Panc1 (cell line): ENCODE results near the gene ATXN1. TPM values are rescaled to one million over a fixed set of nuclear protein-coding genes. Genes with fewer than 3 reads are reported as not detected.

Experiments
- ATAC-seq: fragments of 200-7000 bp; cut with Tn5 transposase; 2 replicates; pipeline ENCODE4 v1.9.1; 2020; ENCODE audit warnings: mild to moderate bottlenecking, moderate library complexity
- BruUV-seq: library from RNA; stranded (reverse); fragments of 400-500 nt; replicated peaks from 2 replicates; lab custom pipeline; 2021; lab: Mats Ljungman, UMichigan
- CTCF ChIA-PET: fragments of 300-600 bp; sonication (Branson Sonifier 250); formaldehyde crosslinking; loops from one replicate; lab custom pipeline; 2022; ENCODE audit warnings: antibody characterized with exemption; lab: Charles Lee
- POLR2A ChIA-PET: fragments of 300-600 bp; sonication (Branson Sonifier 250); formaldehyde crosslinking; loops from one replicate; lab custom pipeline; 2022; ENCODE audit warnings: antibody characterized with exemption; lab: Charles Lee
- DNase-seq: peaks from one replicate; pipeline ENCODE4 v3.0.0-alpha.2; 2010; ENCODE audit warnings: low read depth, low spot score
- H3K27ac ChIP-seq: 2 replicates; pipeline ENCODE4 v1.5.1; 2011; ENCODE audit warnings: mild to moderate bottlenecking, low read length, inconsistent platforms
- H3K27me3 ChIP-seq: fragments of 200-500 bp; sonication (Bioruptor generic); 2 replicates; pipeline ENCODE4 v1.6.0; 2014; ENCODE audit warnings: low read length, inconsistent platforms; ENCODE audit not compliant: control insufficient read depth, insufficient read depth
- H3K36me3 ChIP-seq: fragments of 200-500 bp; sonication (Bioruptor generic); 2 replicates; pipeline ENCODE4 v1.5.1; 2014; ENCODE audit warnings: inconsistent platforms, mild to moderate bottlenecking, low read length, moderate library complexity; ENCODE audit not compliant: control insufficient read depth, insufficient read depth
- H3K4me1 ChIP-seq: 2 replicates; pipeline ENCODE4 v1.5.1; 2011; ENCODE audit warnings: inconsistent platforms, mild to moderate bottlenecking, low read length, moderate library complexity; ENCODE audit not compliant: control insufficient read depth, insufficient read depth
- H3K4me3 ChIP-seq, 2 experiments: 2 replicates each; pipeline ENCODE4 v1.5.1; 2011 to 2012; ENCODE audit warnings: low read depth in 2 of 2, low read length in 2 of 2, mild to moderate bottlenecking in 2 of 2, inconsistent platforms in 1 of 2, moderate library complexity in 1 of 2
- H3K9me3 ChIP-seq: fragments of 200-500 bp; sonication (Bioruptor generic); 2 replicates; pipeline ENCODE4 v1.5.1; 2014; ENCODE audit warnings: low read depth, mild to moderate bottlenecking, inconsistent platforms, low read length, moderate library complexity; ENCODE audit not compliant: control insufficient read depth, insufficient read depth
- CTCF ChIP-seq: fragments of 450-650 bp; IDR thresholded peaks from 2 replicates; pipeline ENCODE4 v1.5.1; 2017; ENCODE audit warnings: mild to moderate bottlenecking
- POLR2AphosphoS5 ChIP-seq: IDR thresholded peaks from 2 replicates; pipeline ENCODE4 v1.6.1; 2012; ENCODE audit warnings: mild to moderate bottlenecking, low read depth, low read length, moderate library complexity
- SIN3A ChIP-seq: IDR thresholded peaks from 2 replicates; pipeline ENCODE4 v1.6.1; 2012; ENCODE audit warnings: low read depth, mild to moderate bottlenecking, low read length, moderate library complexity, borderline replicate concordance; ENCODE audit not compliant: insufficient read depth
- TCF7L2 ChIP-seq: IDR thresholded peaks from 2 replicates; pipeline ENCODE4 v1.6.1; 2011; ENCODE audit warnings: mild to moderate bottlenecking, low read depth, low read length, inconsistent platforms
- in situ Hi-C: cut with HindIII; loops from 2 replicates; pipeline ENCODE4 v1.10.0; 2016; ENCODE audit warnings: low sequenced_read_pairs, low pct_unique_long_range_greater_than_20kb
- intact Hi-C: fragments of 100-400 bp; cut with micrococcal nuclease; formaldehyde crosslinking; loops from one replicate; pipeline ENCODE4 v1.10.0; 2022; ENCODE audit not compliant: unreplicated experiment
- total RNA-seq: library from RNA; stranded (reverse); gene quantifications from one replicate; pipeline ENCODE4 v1.2.1, GENCODE V29; 2021; ENCODE audit not compliant: unreplicated experiment
- TF ChIP-seq, protein P1 (sequence below), 2 experiments: IDR thresholded peaks; 2 replicates each; pipeline ENCODE4 v1.6.1; 2011 to 2012; ENCODE audit warnings: low read depth in 2 of 2, control low read depth in 1 of 2, low read length in 1 of 2, mild to moderate bottlenecking in 1 of 2, moderate library complexity in 1 of 2; ENCODE audit not compliant: insufficient read depth in 1 of 2

Gene ATXN1
- total RNA-seq, 1 experiment from 2014 or later, result 67.1 TPM

GRCh38 chr6:16568128-16568527, 193.1 kb downstream of the ATXN1 start:
- H3K9me3 ChIP-seq, result no peaks in the 10 kb centered on the region
- intact Hi-C loops, result no loop called here
- TF ChIP-seq TCF7L2 (no peak), POLR2AphosphoS5 (no peak), CTCF (no peak), SIN3A (no peak)
- TF ChIP-seq, protein P1, sequence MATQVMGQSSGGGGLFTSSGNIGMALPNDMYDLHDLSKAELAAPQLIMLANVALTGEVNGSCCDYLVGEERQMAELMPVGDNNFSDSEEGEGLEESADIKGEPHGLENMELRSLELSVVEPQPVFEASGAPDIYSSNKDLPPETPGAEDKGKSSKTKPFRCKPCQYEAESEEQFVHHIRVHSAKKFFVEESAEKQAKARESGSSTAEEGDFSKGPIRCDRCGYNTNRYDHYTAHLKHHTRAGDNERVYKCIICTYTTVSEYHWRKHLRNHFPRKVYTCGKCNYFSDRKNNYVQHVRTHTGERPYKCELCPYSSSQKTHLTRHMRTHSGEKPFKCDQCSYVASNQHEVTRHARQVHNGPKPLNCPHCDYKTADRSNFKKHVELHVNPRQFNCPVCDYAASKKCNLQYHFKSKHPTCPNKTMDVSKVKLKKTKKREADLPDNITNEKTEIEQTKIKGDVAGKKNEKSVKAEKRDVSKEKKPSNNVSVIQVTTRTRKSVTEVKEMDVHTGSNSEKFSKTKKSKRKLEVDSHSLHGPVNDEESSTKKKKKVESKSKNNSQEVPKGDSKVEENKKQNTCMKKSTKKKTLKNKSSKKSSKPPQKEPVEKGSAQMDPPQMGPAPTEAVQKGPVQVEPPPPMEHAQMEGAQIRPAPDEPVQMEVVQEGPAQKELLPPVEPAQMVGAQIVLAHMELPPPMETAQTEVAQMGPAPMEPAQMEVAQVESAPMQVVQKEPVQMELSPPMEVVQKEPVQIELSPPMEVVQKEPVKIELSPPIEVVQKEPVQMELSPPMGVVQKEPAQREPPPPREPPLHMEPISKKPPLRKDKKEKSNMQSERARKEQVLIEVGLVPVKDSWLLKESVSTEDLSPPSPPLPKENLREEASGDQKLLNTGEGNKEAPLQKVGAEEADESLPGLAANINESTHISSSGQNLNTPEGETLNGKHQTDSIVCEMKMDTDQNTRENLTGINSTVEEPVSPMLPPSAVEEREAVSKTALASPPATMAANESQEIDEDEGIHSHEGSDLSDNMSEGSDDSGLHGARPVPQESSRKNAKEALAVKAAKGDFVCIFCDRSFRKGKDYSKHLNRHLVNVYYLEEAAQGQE (IDR thresholded peaks at IDR 0.05; ENCODE audit: insufficient read depth in 1 of 2, low read depth in 2 of 2, low read length in 1 of 2), result no peak
- no peak overlapping the region for H3K27ac ChIP-seq
- ChIA-PET CTCF (no interaction called here), POLR2A (no interaction called here)
- peaks cover 14% of the 10 kb centered on the region; the same call in 1 of the 2 replicates for H3K4me1 ChIP-seq
- no peaks in the 10 kb centered on the region for H3K36me3 ChIP-seq
- in situ Hi-C loops, result no loop called here
- H3K4me3 ChIP-seq, result no peak overlapping the region
- no peak for DNase-seq
- no peak for ATAC-seq
- no peaks in the 10 kb centered on the region for H3K27me3 ChIP-seq
- BruUV-seq, result no TSS peak

- POLR2A ChIA-PET, result no interaction called here
- ATAC-seq (no peak), DNase-seq (no peak)
- intact Hi-C loops, result no loop called here
- in situ Hi-C loops, result no loop called here
- Histone ChIP-seq H3K27me3 (no peaks in the 10 kb centered on the region), H3K9me3 (no peaks in the 10 kb centered on the region), H3K27ac (no peak overlapping the region), H3K4me3 (no peak overlapping the region), H3K4me1 (peaks cover 14% of the 10 kb centered on the region; the same call in 1 of the 2 replicates), H3K36me3 (no peaks in the 10 kb centered on the region)
- TF ChIP-seq CTCF (no peak), POLR2AphosphoS5 (no peak), TCF7L2 (no peak), SIN3A (no peak)
- TF ChIP-seq, protein P1 (IDR thresholded peaks at IDR 0.05; ENCODE audit: insufficient read depth in 1 of 2, low read depth in 2 of 2, low read length in 1 of 2), result no peak
- CTCF ChIA-PET, result no interaction called here
- BruUV-seq, result no TSS peak
These were observed 194.2 kb downstream of the ATXN1 start for GRCh38 chr6:16567071-16567470.
